CD4-positive, alpha-beta T cell (primary cell): Measurements from ENCODE around the gene DOCK4. TPM values are rescaled to one million over a fixed set of nuclear protein-coding genes. Genes with fewer than 3 reads are reported as not detected.

Source experiments
- ATAC-seq: fragments of 200-7000 bp; cut with Tn5 transposase; one replicate; pipeline ENCODE4 v1.10.0; 2022; ENCODE audit warnings: mild to moderate bottlenecking; ENCODE audit not compliant: poor library complexity
- CTCF ChIA-PET: fragments of 350-600 bp; sonication (Branson Sonifier 250); formaldehyde crosslinking; loops from one replicate; lab custom pipeline; 2021; ENCODE audit warnings: antibody characterized with exemption, inconsistent platforms; lab: Charles Lee
- POLR2A ChIA-PET: fragments of 350-600 bp; sonication (Branson Sonifier 250); formaldehyde crosslinking; loops from one replicate; lab custom pipeline; 2021; ENCODE audit warnings: antibody characterized with exemption, inconsistent platforms; lab: Charles Lee
- DNase-seq, 14 experiments: peaks; one replicate each; pipeline ENCODE4 v3.0.0-alpha.2; 2013 to 2020; ENCODE audit warnings: mixed read lengths in 2 of 14
- H3K27ac ChIP-seq, 2 donors: one replicate each; pipeline versions ENCODE4 v1.5.1 to v1.7.0; 2013; ENCODE audit warnings: low read length in 2 of 2, low read depth in 1 of 2, mild to moderate bottlenecking in 1 of 2
- H3K27me3 ChIP-seq, 2 experiments: 1 replicate in 1 of 2; 2 replicates in 1 of 2; pipeline versions ENCODE4 v1.6.1 to v1.7.0; 2013; ENCODE audit warnings: low read length in 2 of 2, control low read depth in 1 of 2, mild to moderate bottlenecking in 1 of 2, moderate library complexity in 1 of 2; ENCODE audit not compliant: insufficient read depth in 2 of 2, control insufficient read depth in 1 of 2
- H3K36me3 ChIP-seq: one replicate; pipeline ENCODE4 v1.6.1; 2013; ENCODE audit warnings: low read length, control low read depth; ENCODE audit not compliant: insufficient read depth
- H3K4me1 ChIP-seq: one replicate; pipeline ENCODE4 v1.6.1; 2013; ENCODE audit warnings: low read length, control low read depth; ENCODE audit not compliant: insufficient read depth
- H3K4me3 ChIP-seq: one replicate; pipeline ENCODE4 v1.5.1; 2013; ENCODE audit warnings: mild to moderate bottlenecking, low read length, moderate library complexity
- H3K9me3 ChIP-seq, 2 experiments: 1 replicate in 1 of 2; 2 replicates in 1 of 2; pipeline versions ENCODE4 v1.6.1 to v1.7.0; 2013; ENCODE audit warnings: low read length in 2 of 2, mild to moderate bottlenecking in 2 of 2, control low read depth in 1 of 2, moderate library complexity in 1 of 2; ENCODE audit not compliant: control insufficient read depth in 1 of 2, insufficient read depth in 1 of 2
- H3K27ac Mint-ChIP-seq: one replicate; pipeline ENCODE4 v1.8.0; 2020; ENCODE audit warnings: mixed read lengths
- H3K27me3 Mint-ChIP-seq: one replicate; pipeline ENCODE4 v1.8.0; 2021; ENCODE audit warnings: mixed read lengths
- H3K36me3 Mint-ChIP-seq: one replicate; pipeline ENCODE4 v1.8.0; 2021; ENCODE audit warnings: low read depth, mixed read lengths
- H3K4me1 Mint-ChIP-seq: one replicate; pipeline ENCODE4 v1.8.0; 2021; ENCODE audit warnings: low read depth, mixed read lengths
- H3K4me3 Mint-ChIP-seq: one replicate; pipeline ENCODE4 v1.8.0; 2020; ENCODE audit warnings: mild to moderate bottlenecking, mixed read lengths
- H3K9me3 Mint-ChIP-seq: one replicate; pipeline ENCODE4 v1.8.0; 2020; ENCODE audit warnings: mixed read lengths
- intact Hi-C, 2 experiments: fragments of 100-400 bp; cut with DNase I in 1 of 2; cut with micrococcal nuclease in 1 of 2; formaldehyde crosslinking; loops; one replicate each; pipeline versions ENCODE4 v1.15.1 to v1.9.0; 2023 to 2025; cut with DNase I, micrococcal nuclease
- total RNA-seq, 174 experiments: library from RNA in 2 of 174; stranded (reverse) in 2 of 174; gene quantifications; one replicate each; pipeline ENCODE4 v1.2.3 and lab custom pipeline; 2021 to 2026
- TF ChIP-seq, protein P1 (sequence below): fragments of 200-600 bp; IDR thresholded peaks from one replicate; pipeline ENCODE4 v1.8.0; 2022; ENCODE audit warnings: antibody characterized with exemption, mild to moderate bottlenecking

Gene DOCK4
- total RNA-seq, 2 experiments from 2014 or later: 0.31 to 0.38 TPM

DNA sequence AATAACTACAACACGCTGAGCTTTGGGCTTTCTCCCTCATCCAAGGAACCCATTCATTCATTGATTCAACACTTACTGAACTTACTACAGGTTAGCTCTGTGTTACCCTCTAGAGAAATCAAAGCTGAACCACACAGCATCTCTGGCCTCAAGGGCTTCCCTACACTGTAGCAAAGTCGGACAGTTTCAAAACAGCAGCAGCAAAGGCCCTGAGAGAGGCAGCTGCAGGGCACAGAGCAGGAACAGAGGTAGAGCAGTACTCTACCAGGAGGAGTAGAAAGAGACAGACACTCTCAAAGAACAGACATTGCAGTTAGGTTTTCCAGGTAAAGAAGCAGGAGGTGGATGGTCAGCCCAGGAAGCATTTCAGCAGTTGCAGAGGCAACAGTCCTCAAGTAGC lies 16.1 kb downstream of the DOCK4 start:
- Histone ChIP-seq H3K9me3 (no peaks in the 10 kb centered on the region), H3K27ac (no peak overlapping the region), H3K4me1 (no peaks in the 10 kb centered on the region), H3K4me3 (no peak overlapping the region), H3K36me3 (no peaks in the 10 kb centered on the region), H3K27me3 (peaks cover 2 to 12% of the 10 kb centered on the region in 2 experiments)
- Mint-ChIP-seq H3K9me3 (no peaks in the 10 kb centered on the region), H3K4me3 (no peak overlapping the region), H3K27me3 (peaks cover 21% of the 10 kb centered on the region), H3K27ac (no peak overlapping the region), H3K36me3 (no peaks in the 10 kb centered on the region), H3K4me1 (no peaks in the 10 kb centered on the region)
- intact Hi-C loops: no loop called here
- ChIA-PET CTCF (no interaction called here), POLR2A (no interaction called here)
- ATAC-seq (no peak), DNase-seq (no peak)
- TF ChIP-seq, protein P1, sequence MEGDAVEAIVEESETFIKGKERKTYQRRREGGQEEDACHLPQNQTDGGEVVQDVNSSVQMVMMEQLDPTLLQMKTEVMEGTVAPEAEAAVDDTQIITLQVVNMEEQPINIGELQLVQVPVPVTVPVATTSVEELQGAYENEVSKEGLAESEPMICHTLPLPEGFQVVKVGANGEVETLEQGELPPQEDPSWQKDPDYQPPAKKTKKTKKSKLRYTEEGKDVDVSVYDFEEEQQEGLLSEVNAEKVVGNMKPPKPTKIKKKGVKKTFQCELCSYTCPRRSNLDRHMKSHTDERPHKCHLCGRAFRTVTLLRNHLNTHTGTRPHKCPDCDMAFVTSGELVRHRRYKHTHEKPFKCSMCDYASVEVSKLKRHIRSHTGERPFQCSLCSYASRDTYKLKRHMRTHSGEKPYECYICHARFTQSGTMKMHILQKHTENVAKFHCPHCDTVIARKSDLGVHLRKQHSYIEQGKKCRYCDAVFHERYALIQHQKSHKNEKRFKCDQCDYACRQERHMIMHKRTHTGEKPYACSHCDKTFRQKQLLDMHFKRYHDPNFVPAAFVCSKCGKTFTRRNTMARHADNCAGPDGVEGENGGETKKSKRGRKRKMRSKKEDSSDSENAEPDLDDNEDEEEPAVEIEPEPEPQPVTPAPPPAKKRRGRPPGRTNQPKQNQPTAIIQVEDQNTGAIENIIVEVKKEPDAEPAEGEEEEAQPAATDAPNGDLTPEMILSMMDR: no peak

DNA sequence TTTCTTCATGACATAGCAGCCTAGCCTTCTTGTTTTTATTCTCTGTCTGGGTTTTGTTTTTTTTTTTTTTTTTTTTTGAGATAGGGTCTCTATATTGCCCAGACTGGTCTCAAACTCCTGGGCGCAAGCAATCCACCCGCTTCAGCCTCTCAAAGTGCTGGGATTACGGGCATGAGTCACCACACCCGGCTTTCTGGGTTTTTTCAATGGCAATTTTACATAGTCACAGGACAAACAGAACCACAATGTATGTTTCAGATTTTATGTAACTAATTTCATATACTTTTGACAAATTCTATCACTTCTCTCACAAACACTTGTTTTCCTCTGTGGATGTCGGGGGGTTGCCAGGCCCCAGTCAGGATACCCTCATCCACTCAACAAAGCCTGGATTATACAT lies 16.5 kb downstream of the DOCK4 start:
- Histone ChIP-seq H3K27ac (no peak overlapping the region), H3K4me3 (no peak overlapping the region), H3K27me3 (peaks cover 2 to 12% of the 10 kb centered on the region in 2 experiments), H3K9me3 (no peaks in the 10 kb centered on the region), H3K36me3 (no peaks in the 10 kb centered on the region), H3K4me1 (no peaks in the 10 kb centered on the region)
- ChIA-PET CTCF (no interaction called here), POLR2A (no interaction called here)
- Mint-ChIP-seq H3K27me3 (peaks cover 21% of the 10 kb centered on the region), H3K9me3 (no peaks in the 10 kb centered on the region), H3K27ac (no peak overlapping the region), H3K4me3 (no peak overlapping the region), H3K36me3 (no peaks in the 10 kb centered on the region), H3K4me1 (no peaks in the 10 kb centered on the region)
- DNase-seq (no peak), ATAC-seq (no peak)
- intact Hi-C loops: no loop called here
- TF ChIP-seq, protein P1: no peak

DNA sequence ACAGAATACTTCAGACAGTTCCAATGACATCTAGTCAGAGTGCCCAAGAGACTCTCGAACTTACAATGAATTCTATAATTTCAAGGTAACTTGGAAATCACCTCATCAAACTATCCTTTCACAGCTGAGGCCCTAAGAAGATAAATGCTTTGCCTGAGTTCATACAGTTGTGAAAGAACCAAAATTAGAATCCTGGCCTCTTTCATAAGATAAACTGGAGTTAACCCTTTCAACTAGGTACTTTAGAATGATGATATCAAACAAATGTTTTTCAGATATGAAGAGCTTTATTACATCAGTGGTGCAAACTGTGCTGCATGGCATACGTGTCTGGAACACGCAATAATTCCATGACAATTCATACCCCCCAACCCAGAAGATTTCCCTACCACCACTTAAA lies 17.9 kb downstream of the DOCK4 start:
- POLR2A ChIA-PET: interaction anchor here (1.3 kb wide), 1 partner anchor 18 kb away, joined by 4 read pairs; the partner anchor contains the start of genes DOCK4 and ZNF277
- CTCF ChIA-PET: no interaction called here
- no peak overlapping the region for H3K27ac ChIP-seq
- Mint-ChIP-seq H3K9me3 (no peaks in the 10 kb centered on the region), H3K27ac (no peak overlapping the region), H3K36me3 (no peaks in the 10 kb centered on the region), H3K4me3 (no peak overlapping the region), H3K4me1 (no peaks in the 10 kb centered on the region), H3K27me3 (peaks cover 17% of the 10 kb centered on the region)
- peaks cover 2 to 3% of the 10 kb centered on the region in 2 experiments for H3K27me3 ChIP-seq
- intact Hi-C loops: no loop called here
- ATAC-seq: no peak
- no peak for DNase-seq
- no peaks in the 10 kb centered on the region for H3K9me3 ChIP-seq
- no peak overlapping the region for H3K4me3 ChIP-seq
- H3K36me3 ChIP-seq: no peaks in the 10 kb centered on the region
- H3K4me1 ChIP-seq: no peaks in the 10 kb centered on the region
- TF ChIP-seq, protein P1: no peak
